Panc1 (cell line): ENCODE results near the gene PMPCA. TPM values are rescaled to one million over a fixed set of nuclear protein-coding genes. Genes with fewer than 3 reads are reported as not detected.

Experiments used
- ATAC-seq: fragments of 200-7000 bp; cut with Tn5 transposase; 2 replicates; pipeline ENCODE4 v1.9.1; 2020; ENCODE audit warnings: mild to moderate bottlenecking, moderate library complexity
- BruUV-seq: library from RNA; stranded (reverse); fragments of 400-500 nt; replicated peaks from 2 replicates; lab custom pipeline; 2021; lab: Mats Ljungman, UMichigan
- CTCF ChIA-PET: fragments of 300-600 bp; sonication (Branson Sonifier 250); formaldehyde crosslinking; loops from one replicate; lab custom pipeline; 2022; ENCODE audit warnings: antibody characterized with exemption; lab: Charles Lee
- POLR2A ChIA-PET: fragments of 300-600 bp; sonication (Branson Sonifier 250); formaldehyde crosslinking; loops from one replicate; lab custom pipeline; 2022; ENCODE audit warnings: antibody characterized with exemption; lab: Charles Lee
- DNase-seq: peaks from one replicate; pipeline ENCODE4 v3.0.0-alpha.2; 2010; ENCODE audit warnings: low read depth, low spot score
- H3K27ac ChIP-seq: 2 replicates; pipeline ENCODE4 v1.5.1; 2011; ENCODE audit warnings: mild to moderate bottlenecking, low read length, inconsistent platforms
- H3K27me3 ChIP-seq: fragments of 200-500 bp; sonication (Bioruptor generic); 2 replicates; pipeline ENCODE4 v1.6.0; 2014; ENCODE audit warnings: low read length, inconsistent platforms; ENCODE audit not compliant: control insufficient read depth, insufficient read depth
- H3K36me3 ChIP-seq: fragments of 200-500 bp; sonication (Bioruptor generic); 2 replicates; pipeline ENCODE4 v1.5.1; 2014; ENCODE audit warnings: inconsistent platforms, mild to moderate bottlenecking, low read length, moderate library complexity; ENCODE audit not compliant: control insufficient read depth, insufficient read depth
- H3K4me1 ChIP-seq: 2 replicates; pipeline ENCODE4 v1.5.1; 2011; ENCODE audit warnings: inconsistent platforms, mild to moderate bottlenecking, low read length, moderate library complexity; ENCODE audit not compliant: control insufficient read depth, insufficient read depth
- H3K4me3 ChIP-seq, 2 experiments: 2 replicates each; pipeline ENCODE4 v1.5.1; 2011 to 2012; ENCODE audit warnings: low read depth in 2 of 2, low read length in 2 of 2, mild to moderate bottlenecking in 2 of 2, inconsistent platforms in 1 of 2, moderate library complexity in 1 of 2
- H3K9me3 ChIP-seq: fragments of 200-500 bp; sonication (Bioruptor generic); 2 replicates; pipeline ENCODE4 v1.5.1; 2014; ENCODE audit warnings: low read depth, mild to moderate bottlenecking, inconsistent platforms, low read length, moderate library complexity; ENCODE audit not compliant: control insufficient read depth, insufficient read depth
- POLR2AphosphoS5 ChIP-seq: IDR thresholded peaks from 2 replicates; pipeline ENCODE4 v1.6.1; 2012; ENCODE audit warnings: mild to moderate bottlenecking, low read depth, low read length, moderate library complexity
- SIN3A ChIP-seq: IDR thresholded peaks from 2 replicates; pipeline ENCODE4 v1.6.1; 2012; ENCODE audit warnings: low read depth, mild to moderate bottlenecking, low read length, moderate library complexity, borderline replicate concordance; ENCODE audit not compliant: insufficient read depth
- TCF7L2 ChIP-seq: IDR thresholded peaks from 2 replicates; pipeline ENCODE4 v1.6.1; 2011; ENCODE audit warnings: mild to moderate bottlenecking, low read depth, low read length, inconsistent platforms
- in situ Hi-C: cut with HindIII; loops from 2 replicates; pipeline ENCODE4 v1.10.0; 2016; ENCODE audit warnings: low sequenced_read_pairs, low pct_unique_long_range_greater_than_20kb
- intact Hi-C: fragments of 100-400 bp; cut with micrococcal nuclease; formaldehyde crosslinking; loops from one replicate; pipeline ENCODE4 v1.10.0; 2022; ENCODE audit not compliant: unreplicated experiment
- total RNA-seq: library from RNA; stranded (reverse); gene quantifications from one replicate; pipeline ENCODE4 v1.2.1, GENCODE V29; 2021; ENCODE audit not compliant: unreplicated experiment
- TF ChIP-seq, protein P1 (sequence below): fragments of 450-650 bp; IDR thresholded peaks from 2 replicates; pipeline ENCODE4 v1.5.1; 2017; ENCODE audit warnings: mild to moderate bottlenecking
- TF ChIP-seq, protein P2 (sequence below), 2 experiments: IDR thresholded peaks; 2 replicates each; pipeline ENCODE4 v1.6.1; 2011 to 2012; ENCODE audit warnings: low read depth in 2 of 2, control low read depth in 1 of 2, low read length in 1 of 2, mild to moderate bottlenecking in 1 of 2, moderate library complexity in 1 of 2; ENCODE audit not compliant: insufficient read depth in 1 of 2

Gene PMPCA
- total RNA-seq, 1 experiment from 2014 or later: 60.9 TPM

GRCh38 chr9:136416914-136417313, 6.5 kb downstream of the PMPCA start:
- in situ Hi-C loops: no loop called here
- TF ChIP-seq SIN3A (no peak), POLR2AphosphoS5 (no peak), TCF7L2 (no peak)
- TF ChIP-seq, protein P1, sequence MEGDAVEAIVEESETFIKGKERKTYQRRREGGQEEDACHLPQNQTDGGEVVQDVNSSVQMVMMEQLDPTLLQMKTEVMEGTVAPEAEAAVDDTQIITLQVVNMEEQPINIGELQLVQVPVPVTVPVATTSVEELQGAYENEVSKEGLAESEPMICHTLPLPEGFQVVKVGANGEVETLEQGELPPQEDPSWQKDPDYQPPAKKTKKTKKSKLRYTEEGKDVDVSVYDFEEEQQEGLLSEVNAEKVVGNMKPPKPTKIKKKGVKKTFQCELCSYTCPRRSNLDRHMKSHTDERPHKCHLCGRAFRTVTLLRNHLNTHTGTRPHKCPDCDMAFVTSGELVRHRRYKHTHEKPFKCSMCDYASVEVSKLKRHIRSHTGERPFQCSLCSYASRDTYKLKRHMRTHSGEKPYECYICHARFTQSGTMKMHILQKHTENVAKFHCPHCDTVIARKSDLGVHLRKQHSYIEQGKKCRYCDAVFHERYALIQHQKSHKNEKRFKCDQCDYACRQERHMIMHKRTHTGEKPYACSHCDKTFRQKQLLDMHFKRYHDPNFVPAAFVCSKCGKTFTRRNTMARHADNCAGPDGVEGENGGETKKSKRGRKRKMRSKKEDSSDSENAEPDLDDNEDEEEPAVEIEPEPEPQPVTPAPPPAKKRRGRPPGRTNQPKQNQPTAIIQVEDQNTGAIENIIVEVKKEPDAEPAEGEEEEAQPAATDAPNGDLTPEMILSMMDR: no peak
- TF ChIP-seq, protein P2, sequence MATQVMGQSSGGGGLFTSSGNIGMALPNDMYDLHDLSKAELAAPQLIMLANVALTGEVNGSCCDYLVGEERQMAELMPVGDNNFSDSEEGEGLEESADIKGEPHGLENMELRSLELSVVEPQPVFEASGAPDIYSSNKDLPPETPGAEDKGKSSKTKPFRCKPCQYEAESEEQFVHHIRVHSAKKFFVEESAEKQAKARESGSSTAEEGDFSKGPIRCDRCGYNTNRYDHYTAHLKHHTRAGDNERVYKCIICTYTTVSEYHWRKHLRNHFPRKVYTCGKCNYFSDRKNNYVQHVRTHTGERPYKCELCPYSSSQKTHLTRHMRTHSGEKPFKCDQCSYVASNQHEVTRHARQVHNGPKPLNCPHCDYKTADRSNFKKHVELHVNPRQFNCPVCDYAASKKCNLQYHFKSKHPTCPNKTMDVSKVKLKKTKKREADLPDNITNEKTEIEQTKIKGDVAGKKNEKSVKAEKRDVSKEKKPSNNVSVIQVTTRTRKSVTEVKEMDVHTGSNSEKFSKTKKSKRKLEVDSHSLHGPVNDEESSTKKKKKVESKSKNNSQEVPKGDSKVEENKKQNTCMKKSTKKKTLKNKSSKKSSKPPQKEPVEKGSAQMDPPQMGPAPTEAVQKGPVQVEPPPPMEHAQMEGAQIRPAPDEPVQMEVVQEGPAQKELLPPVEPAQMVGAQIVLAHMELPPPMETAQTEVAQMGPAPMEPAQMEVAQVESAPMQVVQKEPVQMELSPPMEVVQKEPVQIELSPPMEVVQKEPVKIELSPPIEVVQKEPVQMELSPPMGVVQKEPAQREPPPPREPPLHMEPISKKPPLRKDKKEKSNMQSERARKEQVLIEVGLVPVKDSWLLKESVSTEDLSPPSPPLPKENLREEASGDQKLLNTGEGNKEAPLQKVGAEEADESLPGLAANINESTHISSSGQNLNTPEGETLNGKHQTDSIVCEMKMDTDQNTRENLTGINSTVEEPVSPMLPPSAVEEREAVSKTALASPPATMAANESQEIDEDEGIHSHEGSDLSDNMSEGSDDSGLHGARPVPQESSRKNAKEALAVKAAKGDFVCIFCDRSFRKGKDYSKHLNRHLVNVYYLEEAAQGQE (IDR thresholded peaks at IDR 0.05; ENCODE audit: insufficient read depth in 1 of 2, low read depth in 2 of 2, low read length in 1 of 2): no peak
- ATAC-seq: no peak
- H3K4me3 ChIP-seq: no peak overlapping the region
- ChIA-PET CTCF (no interaction called here), POLR2A (interaction anchor here (0.5 kb wide), 1 partner anchor 277 kb away, joined by 4 read pairs; no protein-coding TSS in a partner anchor)
- DNase-seq: no peak
- no peaks in the 10 kb centered on the region for H3K9me3 ChIP-seq
- no peak overlapping the region for H3K27ac ChIP-seq
- peaks cover 2% of the 10 kb centered on the region; the same call in 1 of the 2 replicates for H3K4me1 ChIP-seq
- H3K36me3 ChIP-seq: peaks cover 6% of the 10 kb centered on the region
- intact Hi-C loops: no loop called here
- no TSS peak for BruUV-seq
- H3K27me3 ChIP-seq: no peaks in the 10 kb centered on the region

GRCh38 chr9:136418182-136419091, 8.0 kb downstream of the PMPCA start:
- no peaks in the 10 kb centered on the region for H3K27me3 ChIP-seq
- ChIA-PET POLR2A (no interaction called here), CTCF (no interaction called here)
- no peak overlapping the region for H3K4me3 ChIP-seq
- in situ Hi-C loops (no loop called here), intact Hi-C loops (no loop called here)
- no TSS peak for BruUV-seq
- DNase-seq (no peak), ATAC-seq (no peak)
- no peaks in the 10 kb centered on the region for H3K4me1 ChIP-seq
- no peaks in the 10 kb centered on the region for H3K9me3 ChIP-seq
- H3K27ac ChIP-seq: no peak overlapping the region
- H3K36me3 ChIP-seq: peaks cover 4% of the 10 kb centered on the region
- TF ChIP-seq POLR2AphosphoS5 (no peak), TCF7L2 (no peak), SIN3A (no peak)
- TF ChIP-seq, protein P2 (IDR thresholded peaks at IDR 0.05; ENCODE audit: insufficient read depth in 1 of 2, low read depth in 2 of 2, low read length in 1 of 2): no peak
- TF ChIP-seq, protein P1: no peak
